Trophoblast cell (in vitro differentiated cells and primary cell): ENCODE measurements around the gene MESD.
A peak's percentile ranks its signal among the peaks of the same experiment; 100 is the strongest.

ENCODE experiments used
- DNase-seq, 2 donors: peaks; one replicate each; pipeline ENCODE4 v3.0.0-alpha.2; 2016
- H2AFZ ChIP-seq: 2 replicates; pipeline ENCODE4 v1.6.1; 2013; ENCODE audit warnings: low read length, moderate library complexity, mild to moderate bottlenecking; ENCODE audit not compliant: insufficient read depth, poor library complexity
- H2AK5ac ChIP-seq: 2 replicates; pipeline ENCODE4 v1.6.1; 2013; ENCODE audit warnings: mild to moderate bottlenecking, low read length
- H2BK120ac ChIP-seq: 2 replicates; pipeline ENCODE4 v1.6.1; 2013; ENCODE audit warnings: low read length, mild to moderate bottlenecking, moderate library complexity; ENCODE audit not compliant: insufficient read depth, poor library complexity
- H2BK12ac ChIP-seq: 2 replicates; pipeline ENCODE4 v1.6.1; 2013; ENCODE audit warnings: mild to moderate bottlenecking, low read length, moderate library complexity
- H2BK5ac ChIP-seq: 2 replicates; pipeline ENCODE4 v1.6.1; 2013; ENCODE audit warnings: low read length, low read depth, moderate library complexity, mild to moderate bottlenecking; ENCODE audit not compliant: poor library complexity
- H3K14ac ChIP-seq: 2 replicates; pipeline ENCODE4 v1.6.1; 2013; ENCODE audit warnings: mild to moderate bottlenecking, low read length
- H3K18ac ChIP-seq: 2 replicates; pipeline ENCODE4 v1.6.1; 2013; ENCODE audit warnings: mild to moderate bottlenecking, low read length
- H3K23ac ChIP-seq: 2 replicates; pipeline ENCODE4 v1.6.1; 2013; ENCODE audit warnings: low read length
- H3K27ac ChIP-seq: 2 replicates; pipeline ENCODE4 v1.5.1; 2013; ENCODE audit warnings: low read depth, mild to moderate bottlenecking, inconsistent platforms, low read length, moderate library complexity
- H3K27me3 ChIP-seq: 2 replicates; pipeline ENCODE4 v1.6.1; 2013; ENCODE audit warnings: inconsistent platforms, mild to moderate bottlenecking, low read length, moderate library complexity; ENCODE audit not compliant: insufficient read depth
- H3K36me3 ChIP-seq, 2 experiments: 1 replicate in 1 of 2; 2 replicates in 1 of 2; pipeline ENCODE4 v1.6.1; 2013; ENCODE audit warnings: low read length in 2 of 2, mild to moderate bottlenecking in 2 of 2, moderate library complexity in 1 of 2; ENCODE audit not compliant: insufficient read depth in 2 of 2, control insufficient read depth in 1 of 2
- H3K4ac ChIP-seq: 2 replicates; pipeline ENCODE4 v1.6.1; 2013; ENCODE audit warnings: low read depth, mild to moderate bottlenecking, low read length, moderate library complexity
- H3K4me1 ChIP-seq, 2 experiments: 1 replicate in 1 of 2; 2 replicates in 1 of 2; pipeline ENCODE4 v1.6.1; 2013; ENCODE audit warnings: low read length in 2 of 2, mild to moderate bottlenecking in 2 of 2, moderate library complexity in 1 of 2; ENCODE audit not compliant: insufficient read depth in 2 of 2, control insufficient read depth in 1 of 2
- H3K4me2 ChIP-seq: 2 replicates; pipeline ENCODE4 v1.6.1; 2013; ENCODE audit warnings: inconsistent platforms, mild to moderate bottlenecking, low read length, moderate library complexity
- H3K4me3 ChIP-seq: 2 replicates; pipeline ENCODE4 v1.5.1; 2013; ENCODE audit warnings: mild to moderate bottlenecking, low read depth, low read length, inconsistent platforms
- H3K79me1 ChIP-seq: one replicate; pipeline ENCODE4 v1.6.1; 2013; ENCODE audit warnings: low read length
- H3K79me2 ChIP-seq: 2 replicates; pipeline ENCODE4 v1.6.1; 2013; ENCODE audit warnings: low read length, mild to moderate bottlenecking; ENCODE audit not compliant: control insufficient read depth, insufficient read depth, poor library complexity
- H3K9ac ChIP-seq: 2 replicates; pipeline ENCODE4 v1.6.1; 2013; ENCODE audit warnings: mild to moderate bottlenecking, low read length
- H3K9me3 ChIP-seq: 2 replicates; pipeline ENCODE4 v1.6.1; 2013; ENCODE audit warnings: low read depth, mild to moderate bottlenecking, control low read depth, inconsistent platforms, low read length; ENCODE audit not compliant: insufficient read depth
- H4K12ac ChIP-seq: 2 replicates; pipeline ENCODE4 v1.6.1; 2013; ENCODE audit warnings: low read depth, mild to moderate bottlenecking, low read length, moderate library complexity
- H4K8ac ChIP-seq: 2 replicates; pipeline ENCODE4 v1.6.1; 2013; ENCODE audit warnings: low read depth, mild to moderate bottlenecking, low read length, moderate library complexity
- H4K91ac ChIP-seq: one replicate; pipeline ENCODE4 v1.6.1; 2013; ENCODE audit warnings: low read depth, mild to moderate bottlenecking, low read length, moderate library complexity
- whole genome bisulfite sequencing: extraction: QIAGEN DNeasy Blood & Tissue Kit; methylation state at CpG from one replicate; pipeline ENCODE4 v1.1.7; 2013; ENCODE audit warnings: missing lambda C conversion rate; ENCODE audit not compliant: insufficient read length, insufficient coverage; ENCODE audit errors: extremely low coverage; 5-methylcytosine and 5-hydroxymethylcytosine counted together

MESD gene

DNA sequence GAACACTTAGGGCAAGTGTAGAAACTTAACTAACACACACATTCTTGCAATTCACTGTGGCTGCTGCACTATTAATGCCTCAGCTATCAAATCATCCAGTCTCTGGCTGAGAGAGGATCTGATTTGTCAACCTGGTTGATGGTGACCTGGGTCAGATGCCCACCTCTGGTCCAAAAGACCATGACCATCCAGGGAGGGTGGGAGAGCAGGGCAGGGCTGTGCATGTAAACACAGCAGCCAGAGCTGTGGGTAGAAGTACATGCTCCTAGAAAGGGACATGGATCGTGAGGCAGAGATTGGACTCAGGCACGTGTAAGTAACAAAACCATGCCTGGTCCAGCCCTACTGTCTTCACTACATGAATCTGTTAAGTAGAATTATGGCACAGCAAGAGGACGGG lies 17.3 kb downstream of the MESD start:
- WGBS = no CpG with 5 or more reads among the region's 3 CpGs
- no peak overlapping the region for H4K12ac ChIP-seq

GRCh38 chr15:80971143-80971542 lies 18.5 kb downstream of the MESD start:
- no peak overlapping the region for H2BK5ac ChIP-seq
- peaks cover 4 to 8% of the 10 kb centered on the region in 2 experiments for H3K36me3 ChIP-seq
- no peak overlapping the region for H2BK12ac ChIP-seq
- no peak overlapping the region for H4K91ac ChIP-seq
- no peak overlapping the region for H3K4me3 ChIP-seq
- H4K12ac ChIP-seq = no peak overlapping the region
- H3K79me1 ChIP-seq = peaks cover 9% of the 10 kb centered on the region
- no peak overlapping the region for H2AFZ ChIP-seq
- H2AK5ac ChIP-seq = no peak overlapping the region
- peak overlapping the region; percentile 14 for H3K27ac ChIP-seq
- no peaks in the 10 kb centered on the region for H3K27me3 ChIP-seq
- H3K9me3 ChIP-seq = no peaks in the 10 kb centered on the region
- no peak overlapping the region for H3K9ac ChIP-seq
- H3K18ac ChIP-seq = no peak overlapping the region
- H3K23ac ChIP-seq = no peak overlapping the region
- H3K4me2 ChIP-seq = no peak overlapping the region
- no peaks in the 10 kb centered on the region for H3K79me2 ChIP-seq
- no peak overlapping the region for H2BK120ac ChIP-seq
- peaks cover 16 to 21% of the 10 kb centered on the region in 2 experiments for H3K4me1 ChIP-seq
- no peak overlapping the region for H3K14ac ChIP-seq
- H4K8ac ChIP-seq = no peak overlapping the region
- H3K4ac ChIP-seq = no peak overlapping the region
- WGBS = no CpG with 5 or more reads among the region's 2 CpGs
- DNase-seq = no peak

More for the DNA sequence above, 17.3 kb downstream of the MESD start:
- Histone ChIP-seq H2AK5ac (no peak overlapping the region), H3K4me3 (no peak overlapping the region), H4K91ac (no peak overlapping the region), H4K8ac (no peak overlapping the region), H3K18ac (no peak overlapping the region), H3K4ac (no peak overlapping the region), H3K27ac (no peak overlapping the region), H3K36me3 (peaks cover 6 to 11% of the 10 kb centered on the region in 2 experiments), H3K79me2 (no peaks in the 10 kb centered on the region), H3K9ac (no peak overlapping the region), H2AFZ (no peak overlapping the region), H3K23ac (no peak overlapping the region), H2BK120ac (no peak overlapping the region), H3K14ac (no peak overlapping the region), H3K79me1 (peaks cover 6% of the 10 kb centered on the region), H3K4me2 (no peak overlapping the region), H2BK12ac (no peak overlapping the region), H3K27me3 (no peaks in the 10 kb centered on the region), H3K9me3 (no peaks in the 10 kb centered on the region), H3K4me1 (peaks cover 14 to 16% of the 10 kb centered on the region in 2 experiments), H2BK5ac (no peak overlapping the region)
- DNase-seq = no peak

DNA sequence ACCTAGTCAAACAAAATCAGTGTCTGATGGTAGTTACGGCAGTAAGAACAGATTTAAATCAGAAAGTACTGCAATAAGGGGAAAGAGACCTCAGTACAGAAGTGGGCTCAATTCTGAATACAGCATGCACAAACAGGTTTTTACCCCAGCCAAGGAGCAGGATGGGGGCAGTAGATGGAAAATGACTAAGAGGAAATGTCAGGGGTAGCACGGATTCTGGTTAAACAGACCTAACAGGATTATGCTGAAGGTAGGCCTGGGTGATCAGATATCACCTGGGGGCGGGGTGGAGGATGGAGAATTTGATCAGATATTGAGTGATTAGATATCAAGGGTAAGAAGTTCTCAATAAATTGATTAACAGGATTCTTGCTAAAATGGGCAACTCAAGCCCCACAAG lies 19.0 kb downstream of the MESD start:
- Histone ChIP-seq H3K4me3 (no peak overlapping the region), H2BK12ac (no peak overlapping the region), H4K8ac (no peak overlapping the region), H3K9me3 (no peaks in the 10 kb centered on the region), H3K79me2 (no peaks in the 10 kb centered on the region), H3K27ac (no peak overlapping the region), H2AK5ac (no peak overlapping the region), H3K36me3 (peaks cover 4 to 8% of the 10 kb centered on the region in 2 experiments), H3K79me1 (peaks cover 9% of the 10 kb centered on the region), H3K14ac (no peak overlapping the region), H3K4me2 (no peak overlapping the region), H3K18ac (no peak overlapping the region), H3K27me3 (no peaks in the 10 kb centered on the region), H3K4me1 (peaks cover 16 to 21% of the 10 kb centered on the region in 2 experiments), H2BK120ac (no peak overlapping the region), H2BK5ac (no peak overlapping the region), H3K23ac (no peak overlapping the region), H3K9ac (no peak overlapping the region), H2AFZ (no peak overlapping the region), H4K91ac (no peak overlapping the region), H4K12ac (no peak overlapping the region), H3K4ac (no peak overlapping the region)
- no CpG with 5 or more reads among the region's 3 CpGs for WGBS
- peak in 1 of 2 donors; percentile 47 for DNase-seq

GRCh38 chr15:80970018-80970657 lies 19.5 kb downstream of the MESD start:
- no peak overlapping the region for H3K4me2 ChIP-seq
- no peak overlapping the region for H2BK12ac ChIP-seq
- DNase-seq = peak; percentile 57 to 88
- peak overlapping the region; percentile 16 for H4K91ac ChIP-seq
- no CpG with 5 or more reads among the region's 12 CpGs for WGBS
- H3K36me3 ChIP-seq = peaks cover 4 to 8% of the 10 kb centered on the region in 2 experiments
- no peak overlapping the region for H2BK5ac ChIP-seq
- H3K18ac ChIP-seq = no peak overlapping the region
- H3K4me1 ChIP-seq = peaks cover 16 to 21% of the 10 kb centered on the region in 2 experiments
- no peak overlapping the region for H3K23ac ChIP-seq
- H3K9me3 ChIP-seq = no peaks in the 10 kb centered on the region
- H2BK120ac ChIP-seq = no peak overlapping the region
- no peak overlapping the region for H3K27ac ChIP-seq
- H3K9ac ChIP-seq = peak overlapping the region; percentile 28
- H3K4ac ChIP-seq = peak overlapping the region; percentile 25
- no peak overlapping the region for H3K14ac ChIP-seq
- H3K27me3 ChIP-seq = no peaks in the 10 kb centered on the region
- H3K79me1 ChIP-seq = peaks cover 9% of the 10 kb centered on the region
- no peak overlapping the region for H2AFZ ChIP-seq
- no peak overlapping the region for H3K4me3 ChIP-seq
- H4K12ac ChIP-seq = no peak overlapping the region
- no peaks in the 10 kb centered on the region for H3K79me2 ChIP-seq
- no peak overlapping the region for H2AK5ac ChIP-seq
- H4K8ac ChIP-seq = no peak overlapping the region
